ENCODE data around the gene GP1BB.

DNA sequence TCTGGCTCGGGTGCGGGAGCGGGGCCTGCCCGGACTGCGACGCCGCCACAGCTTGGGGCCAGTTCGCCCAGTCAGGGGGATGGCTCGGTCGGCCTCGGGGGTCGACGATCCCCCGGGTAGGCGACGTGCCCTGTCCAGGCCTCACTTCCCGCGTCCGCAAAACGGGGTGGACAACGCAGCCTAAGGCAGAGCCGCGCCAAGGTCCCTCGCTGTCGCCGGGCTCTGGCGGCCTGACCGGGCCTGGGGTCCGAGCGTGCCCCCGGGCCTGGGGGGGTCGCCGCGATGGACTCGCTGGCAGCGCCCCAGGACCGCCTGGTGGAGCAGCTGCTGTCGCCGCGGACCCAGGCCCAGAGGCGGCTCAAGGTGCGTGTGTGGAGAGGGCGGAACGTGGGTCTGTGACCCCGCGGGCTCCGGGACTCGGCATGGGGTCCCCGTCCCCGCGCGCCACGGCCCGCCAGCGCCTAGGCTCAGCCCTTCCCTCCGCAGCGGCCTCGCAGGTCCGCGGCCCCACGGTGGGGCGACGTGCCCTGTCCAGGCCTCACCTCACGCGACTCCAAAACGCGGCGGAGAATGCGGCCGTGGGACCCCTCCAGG is 4.8 kb upstream of the GP1BB start:
- TF ChIP-seq CTCF (IDR thresholded peaks at IDR 0.05; ENCODE audit: low read depth, low read length) (no peak), EZH2phosphoT487 (IDR thresholded peaks at IDR 0.05; ENCODE audit: low read depth) (no peak)

Measured in OCI-LY3 (cell line).